H1 (cell line): Measurements from ENCODE around the gene RNF5. TPM values are rescaled to one million over a fixed set of nuclear protein-coding genes. Genes with fewer than 3 reads are reported as not detected.
"Not testable (repeated sequence)": the region's sequence is repeated elsewhere in the genome, so short reads cannot be mapped to it uniquely, and the experiment has no call there.

Experiments used
- CTCF ChIA-PET: fragments of 300-600 bp; sonication (Branson Sonifier 250); formaldehyde crosslinking; loops from one replicate; lab custom pipeline; 2021; ENCODE audit not compliant: partially characterized antibody; lab: Charles Lee
- POLR2A ChIA-PET: fragments of 300-600 bp; sonication (Branson Sonifier 250); formaldehyde crosslinking; loops from one replicate; lab custom pipeline; 2021; ENCODE audit warnings: inconsistent platforms; ENCODE audit not compliant: partially characterized antibody; lab: Charles Lee
- DNase-seq, 2 experiments: peaks; one replicate each; pipeline versions ENCODE4 v3.0.0 to v3.0.0-alpha.2; 2010 to 2022; ENCODE audit warnings: low spot score in 2 of 2, low read depth in 1 of 2, mixed read lengths in 1 of 2
- FAIRE-seq: peaks from 2 replicates; lab custom pipeline; 2011; peaks lifted over from hg19 to GRCh38; lab: Jason Lieb, UNC
- H2AFZ ChIP-seq: 2 replicates; pipeline ENCODE4 v1.8.1; 2012; ENCODE audit warnings: low read length, inconsistent platforms
- H2AK5ac ChIP-seq: 2 replicates; pipeline ENCODE4 v1.6.1; 2013; ENCODE audit warnings: low read depth, low read length
- H2BK120ac ChIP-seq: replicated peaks from 2 replicates; pipeline ENCODE3; 2013; ENCODE audit warnings: low read depth, low read length, inconsistent platforms
- H2BK12ac ChIP-seq: 2 replicates; pipeline ENCODE4 v1.6.1; 2013; ENCODE audit warnings: low read depth, low read length
- H2BK15ac ChIP-seq: 2 replicates; pipeline ENCODE4 v1.6.1; 2013; ENCODE audit warnings: low read length
- H2BK20ac ChIP-seq: 2 replicates; pipeline ENCODE4 v1.6.1; 2013; ENCODE audit warnings: low read length
- H2BK5ac ChIP-seq: 2 replicates; pipeline ENCODE4 v1.6.1; 2013; ENCODE audit warnings: low read depth, low read length
- H3K14ac ChIP-seq: 2 replicates; pipeline ENCODE4 v1.6.1; 2013; ENCODE audit warnings: inconsistent platforms; ENCODE audit not compliant: insufficient read length
- H3K18ac ChIP-seq: 2 replicates; pipeline ENCODE4 v1.6.1; 2013; ENCODE audit warnings: low read length; ENCODE audit errors: extremely low read depth
- H3K23ac ChIP-seq: 2 replicates; pipeline ENCODE4 v1.6.1; 2013; ENCODE audit warnings: inconsistent platforms; ENCODE audit not compliant: insufficient read length
- H3K23me2 ChIP-seq: 2 replicates; pipeline ENCODE4 v1.6.1; 2013; ENCODE audit warnings: low read depth, low read length
- H3K27ac ChIP-seq: 2 replicates; pipeline ENCODE4 v1.6.1; 2011; ENCODE audit warnings: low read depth, low read length, inconsistent platforms
- H3K27me3 ChIP-seq, 4 experiments: replicated peaks in 1 of 4; 1 replicate in 1 of 4; 2 replicates in 3 of 4; pipeline versions ENCODE4 v1.6.1 to v1.8.1; 2011 to 2013; ENCODE audit warnings: low read length in 3 of 4, mild to moderate bottlenecking in 3 of 4, inconsistent platforms in 2 of 4, mixed read lengths in 2 of 4, moderate library complexity in 1 of 4; ENCODE audit not compliant: control insufficient read depth in 3 of 4, insufficient read depth in 3 of 4; ENCODE audit errors: extremely low read depth in 1 of 4
- H3K36me3 ChIP-seq, 4 experiments: 2 replicates each; pipeline versions ENCODE4 v1.6.1 to v1.8.1; 2011 to 2013; ENCODE audit warnings: mild to moderate bottlenecking in 4 of 4, low read length in 3 of 4, moderate library complexity in 2 of 4, control low read depth in 1 of 4, inconsistent platforms in 1 of 4; ENCODE audit not compliant: insufficient read depth in 4 of 4, control insufficient read depth in 2 of 4
- H3K4ac ChIP-seq: replicated peaks from 2 replicates; pipeline ENCODE3; 2013; ENCODE audit warnings: low read length, low read depth, mixed read lengths, inconsistent platforms; ENCODE audit not compliant: insufficient read length
- H3K4me1 ChIP-seq, 4 experiments: replicated peaks in 1 of 4; 1 replicate in 1 of 4; 2 replicates in 3 of 4; pipeline versions ENCODE4 v1.6.1 to v1.8.1; 2011 to 2013; ENCODE audit warnings: low read length in 3 of 4, inconsistent platforms in 2 of 4, mixed read lengths in 1 of 4; ENCODE audit not compliant: insufficient read depth in 4 of 4, control insufficient read depth in 3 of 4
- H3K4me2 ChIP-seq, 2 experiments: 2 replicates each; pipeline versions ENCODE4 v1.6.1 to v1.8.1; 2011 to 2013; ENCODE audit warnings: low read depth in 2 of 2, low read length in 2 of 2, control low read depth in 1 of 2, inconsistent platforms in 1 of 2, mild to moderate bottlenecking in 1 of 2; ENCODE audit not compliant: insufficient read depth in 1 of 2
- H3K4me3 ChIP-seq, 4 experiments: fragments of 200-600, 300-600 bp in 1 of 4; sonication (generic), shearing (Covaris generic), sonication (Bioruptor Twin) in 1 of 4; 2 replicates each; pipeline versions ENCODE4 v1.5.1 to v1.8.1; 2011 to 2016; ENCODE audit warnings: low read length in 4 of 4, low read depth in 3 of 4, control low read depth in 2 of 4, inconsistent platforms in 2 of 4, mild to moderate bottlenecking in 2 of 4, mixed read lengths in 1 of 4, moderate library complexity in 1 of 4; ENCODE audit not compliant: insufficient read depth in 2 of 4; ENCODE audit errors: extremely low read depth in 1 of 4
- H3K56ac ChIP-seq: replicated peaks from 2 replicates; pipeline ENCODE3; 2013; ENCODE audit warnings: low read depth, mild to moderate bottlenecking, mixed read lengths, low read length, inconsistent platforms; ENCODE audit not compliant: insufficient read length
- H3K79me1 ChIP-seq: 2 replicates; pipeline ENCODE4 v1.6.1; 2013; ENCODE audit warnings: low read depth, low read length, control low read depth
- H3K79me2 ChIP-seq, 2 experiments: 2 replicates each; pipeline versions ENCODE4 v1.6.1 to v1.8.1; 2012 to 2013; ENCODE audit warnings: low read length in 2 of 2, mild to moderate bottlenecking in 2 of 2, inconsistent platforms in 1 of 2; ENCODE audit not compliant: insufficient read depth in 2 of 2, control insufficient read depth in 1 of 2
- H3K9ac ChIP-seq, 4 experiments: replicated peaks in 1 of 4; 1 replicate in 1 of 4; 2 replicates in 3 of 4; pipeline versions ENCODE4 v1.6.1 to v1.8.1; 2011 to 2013; ENCODE audit warnings: low read depth in 3 of 4, low read length in 3 of 4, control low read depth in 2 of 4, mild to moderate bottlenecking in 2 of 4, moderate library complexity in 2 of 4, inconsistent platforms in 1 of 4; ENCODE audit errors: extremely low read depth in 1 of 4
- H3K9me3 ChIP-seq, 2 experiments: 2 replicates each; pipeline versions ENCODE4 v1.6.1 to v1.8.1; 2012 to 2013; ENCODE audit warnings: mild to moderate bottlenecking in 2 of 2, moderate library complexity in 2 of 2, control low read depth in 1 of 2, inconsistent platforms in 1 of 2, low read depth in 1 of 2, low read length in 1 of 2, mixed read lengths in 1 of 2; ENCODE audit not compliant: insufficient read depth in 2 of 2
- H4K20me1 ChIP-seq, 2 experiments: replicated peaks in 1 of 2; 2 replicates each; pipeline versions ENCODE3 to v1.8.1; 2011 to 2013; ENCODE audit warnings: inconsistent platforms in 2 of 2, low read length in 2 of 2, mild to moderate bottlenecking in 1 of 2; ENCODE audit not compliant: insufficient read depth in 2 of 2, control insufficient read depth in 1 of 2
- H4K5ac ChIP-seq: 2 replicates; pipeline ENCODE4 v1.6.1; 2013; ENCODE audit warnings: low read length, low read depth, mixed read lengths, inconsistent platforms; ENCODE audit not compliant: insufficient read length
- H4K8ac ChIP-seq: 2 replicates; pipeline ENCODE4 v1.8.0; 2013; ENCODE audit warnings: mild to moderate bottlenecking, moderate library complexity, low read length, inconsistent platforms; ENCODE audit not compliant: insufficient read depth; ENCODE audit errors: extremely low read depth
- H4K91ac ChIP-seq: replicated peaks from 2 replicates; pipeline ENCODE3; 2013; ENCODE audit warnings: low read length, mixed read lengths, inconsistent platforms; ENCODE audit not compliant: insufficient read length
- WGBS, 2 experiments: shearing (Covaris generic) in 1 of 2; methylation state at CpG; one replicate each; pipeline versions ENCODE4 v1.1.6 to v1.1.7; 2013 to 2015; ENCODE audit warnings: low lambda C conversion rate in 2 of 2, mixed read lengths in 2 of 2, inconsistent platforms in 1 of 2, low coverage in 1 of 2, missing lambda C conversion rate in 1 of 2; ENCODE audit not compliant: insufficient replicate concordance in 2 of 2, insufficient coverage in 1 of 2, insufficient read length in 1 of 2; ENCODE audit errors: extremely low coverage in 1 of 2, missing lambda C conversion rate in 1 of 2; 5-methylcytosine and 5-hydroxymethylcytosine counted together
- polyA plus RNA-seq, 7 experiments: library from polyadenylated mRNA; depleted of rRNA in 3 of 7; stranded (reverse) in 5 of 7; unstranded in 2 of 7; fragments of >200 nt in 5 of 7; fragments of 200-250 nt in 2 of 7; gene quantifications; 1 replicate in 5 of 7; 2 replicates in 1 of 7; 4 replicates in 1 of 7; pipeline versions ENCODE4 v1.2.1 to v1.2.3, GENCODE V29; 2011 to 2013; ENCODE audit warnings: missing spikeins in 2 of 7, mixed read lengths in 2 of 7
- total RNA-seq: library from RNA; stranded (reverse); fragmentation: NEBNext Ultra II Directional; extraction: Animal tissue kit (Norgen Biotek cat#: 25700); gene quantifications from 2 replicates; pipeline ENCODE4 v1.2.1, GENCODE V29; 2021

Gene RNF5
- total and polyA plus RNA-seq, 2 of the 8 experiments (the other 6 are each of a cell fraction or from before 2014, with no cell fraction given), result 90.0 to 158 TPM

GRCh38 chr6:32211432-32211831 lies 33.2 kb downstream of the RNF5 start:
- H4K91ac ChIP-seq, H3K23ac ChIP-seq, H3K79me2 ChIP-seq, H2AK5ac ChIP-seq, POLR2A ChIA-PET, DNase-seq, H4K8ac ChIP-seq, H3K23me2 ChIP-seq, H2BK15ac ChIP-seq, H3K27ac ChIP-seq, H3K4me2 ChIP-seq, FAIRE-seq, H3K27me3 ChIP-seq, H2BK12ac ChIP-seq, H3K14ac ChIP-seq, H3K56ac ChIP-seq, CTCF ChIA-PET, H2BK20ac ChIP-seq, H3K36me3 ChIP-seq, H2BK5ac ChIP-seq, H3K9ac ChIP-seq, H3K9me3 ChIP-seq, H2AFZ ChIP-seq, H2BK120ac ChIP-seq, H3K79me1 ChIP-seq, H3K4ac ChIP-seq, H3K18ac ChIP-seq, H3K4me1 ChIP-seq, H4K20me1 ChIP-seq, H4K5ac ChIP-seq, H3K4me3 ChIP-seq: not testable (repeated sequence)
- 84% methylated on average over 4 of the region's 4 CpGs; no CpG with 5 or more reads in 1 of the 2 experiments for WGBS, 2 experiments
